ES-I3 (cell line): ENCODE measurements around the gene ANGEL2.

Experiments used
- H3K36me3 ChIP-seq: 2 replicates; pipeline ENCODE4 v1.6.1; 2013; ENCODE audit warnings: mild to moderate bottlenecking, low read length, control low read depth, moderate library complexity; ENCODE audit not compliant: insufficient read depth
- H3K4me1 ChIP-seq: 2 replicates; pipeline ENCODE4 v1.6.1; 2013; ENCODE audit warnings: mild to moderate bottlenecking, control low read depth, low read length; ENCODE audit not compliant: insufficient read depth
- H3K9ac ChIP-seq: 2 replicates; pipeline ENCODE4 v1.6.1; 2013; ENCODE audit warnings: low read depth, mild to moderate bottlenecking, low read length, moderate library complexity
- H3K9me3 ChIP-seq: 2 replicates; pipeline ENCODE4 v1.6.1; 2013; ENCODE audit warnings: mild to moderate bottlenecking, low read length, moderate library complexity; ENCODE audit not compliant: control insufficient read depth, insufficient read depth

ANGEL2 gene

GRCh38 chr1:212958175-212958574 lies 57.5 kb downstream of the ANGEL2 start:
- Histone ChIP-seq H3K9me3 (no peaks in the 10 kb centered on the region), H3K36me3 (peaks cover 80% of the 10 kb centered on the region), H3K4me1 (peaks cover 13% of the 10 kb centered on the region; the same call in 1 of the 2 replicates), H3K9ac (no peak overlapping the region)

GRCh38 chr1:212957546-212957945 lies 58.1 kb downstream of the ANGEL2 start:
- Histone ChIP-seq H3K9me3 (no peaks in the 10 kb centered on the region), H3K36me3 (peaks cover 80% of the 10 kb centered on the region), H3K4me1 (peaks cover 20% of the 10 kb centered on the region), H3K9ac (no peak overlapping the region)

- Histone ChIP-seq H3K9ac (no peak overlapping the region), H3K36me3 (peaks cover 75% of the 10 kb centered on the region), H3K9me3 (no peaks in the 10 kb centered on the region), H3K4me1 (peaks cover 24% of the 10 kb centered on the region)
These were observed 59.6 kb downstream of the ANGEL2 start for GRCh38 chr1:212955961-212956620.

GRCh38 chr1:212955098-212955497 lies 60.6 kb downstream of the ANGEL2 start:
- peaks cover 24% of the 10 kb centered on the region for H3K4me1 ChIP-seq
- peaks cover 67% of the 10 kb centered on the region for H3K36me3 ChIP-seq
- H3K9me3 ChIP-seq = no peaks in the 10 kb centered on the region
- H3K9ac ChIP-seq = no peak overlapping the region

- H3K4me1 ChIP-seq = peaks cover 28% of the 10 kb centered on the region
These were observed 61.2 kb downstream of the ANGEL2 start for GRCh38 chr1:212954514-212954913.

GRCh38 chr1:212953321-212953720 lies 62.3 kb downstream of the ANGEL2 start:
- Histone ChIP-seq H3K9ac (peak overlapping the region; percentile 60; the same call in 1 of the 2 replicates), H3K9me3 (no peaks in the 10 kb centered on the region), H3K4me1 (peaks cover 28% of the 10 kb centered on the region), H3K36me3 (peaks cover 54% of the 10 kb centered on the region)

More at GRCh38 chr1:212954514-212954913, 61.2 kb downstream of the ANGEL2 start:
- no peak overlapping the region; the same call in 1 of the 2 replicates for H3K9ac ChIP-seq
- no peaks in the 10 kb centered on the region for H3K9me3 ChIP-seq
- peaks cover 64% of the 10 kb centered on the region for H3K36me3 ChIP-seq

GRCh38 chr1:212952641-212952976 lies 63.1 kb downstream of the ANGEL2 start:
- Histone ChIP-seq H3K9me3 (no peaks in the 10 kb centered on the region), H3K4me1 (peaks cover 28% of the 10 kb centered on the region), H3K36me3 (peaks cover 48% of the 10 kb centered on the region), H3K9ac (peak overlapping the region; percentile 60)

GRCh38 chr1:212951947-212952640 lies 63.6 kb downstream of the ANGEL2 start:
- no peaks in the 10 kb centered on the region for H3K9me3 ChIP-seq
- peak overlapping the region; percentile 60 for H3K9ac ChIP-seq
- H3K4me1 ChIP-seq = peaks cover 28% of the 10 kb centered on the region
- H3K36me3 ChIP-seq = peaks cover 44% of the 10 kb centered on the region

GRCh38 chr1:212951126-212951946 lies 64.3 kb downstream of the ANGEL2 start:
- Histone ChIP-seq H3K4me1 (peaks cover 28% of the 10 kb centered on the region), H3K9me3 (no peaks in the 10 kb centered on the region), H3K36me3 (peaks cover 37% of the 10 kb centered on the region), H3K9ac (peak overlapping the region; percentile 73)

- Histone ChIP-seq H3K4me1 (peaks cover 26% of the 10 kb centered on the region), H3K36me3 (peaks cover 29% of the 10 kb centered on the region), H3K9ac (peak within 1 kb of the TSS; percentile 73), H3K9me3 (no peaks in the 10 kb centered on the region)
These were observed 65.2 kb downstream of the ANGEL2 start, which contains the start of gene VASH2 for GRCh38 chr1:212950243-212951125. Gene VASH2 (plus strand): TSS chr1:212950541. CDS start chr1:212951543, 1,002 bp downstream.

GRCh38 chr1:212949771-212950170 lies 65.9 kb downstream of the ANGEL2 start:
- peaks cover 25% of the 10 kb centered on the region for H3K4me1 ChIP-seq
- no peaks in the 10 kb centered on the region for H3K9me3 ChIP-seq
- H3K36me3 ChIP-seq = peaks cover 25% of the 10 kb centered on the region
- H3K9ac ChIP-seq = peak overlapping the region; percentile 73

GRCh38 chr1:212946872-212947271 lies 68.8 kb downstream of the ANGEL2 start:
- peaks cover 2% of the 10 kb centered on the region for H3K36me3 ChIP-seq
- H3K9ac ChIP-seq = no peak overlapping the region
- H3K4me1 ChIP-seq = peaks cover 9% of the 10 kb centered on the region; the same call in 1 of the 2 replicates
- H3K9me3 ChIP-seq = no peaks in the 10 kb centered on the region

GRCh38 chr1:212945463-212946160 lies 70.1 kb downstream of the ANGEL2 start:
- Histone ChIP-seq H3K9ac (no peak overlapping the region), H3K4me1 (peaks cover 9% of the 10 kb centered on the region; the same call in 1 of the 2 replicates), H3K36me3 (no peaks in the 10 kb centered on the region), H3K9me3 (no peaks in the 10 kb centered on the region; the same call in 1 of the 2 replicates)
